Thyroid gland (tissue), 4 donors: ENCODE measurements around the gene RSAD2. TPM values are rescaled to one million over a fixed set of nuclear protein-coding genes. Genes with fewer than 3 reads are reported as not detected.
"Not testable (repeated sequence)": the region's sequence is repeated elsewhere in the genome, so short reads cannot be mapped to it uniquely, and the experiment has no call there.

Source experiments
- DNase-seq, 2 donors: peaks; one replicate each; pipeline ENCODE4 v3.0.0-alpha.2; 2019
- H3K27ac ChIP-seq, 3 donors: fragments of 200-600 bp; sonication (generic); 1 replicate in 2 of 3; 2 replicates in 1 of 3; pipeline ENCODE4 v1.5.1; 2016 to 2019; ENCODE audit warnings: mild to moderate bottlenecking in 1 of 3, moderate library complexity in 1 of 3
- H3K27me3 ChIP-seq: fragments of 200-600 bp; sonication (generic); one replicate; pipeline ENCODE4 v1.5.1; 2019
- H3K36me3 ChIP-seq, 2 donors: fragments of 200-600 bp; sonication (generic); one replicate each; pipeline ENCODE4 v1.5.1; 2016 to 2019
- H3K4me1 ChIP-seq, 2 donors: fragments of 200-600 bp; sonication (generic); one replicate each; pipeline ENCODE4 v1.5.1; 2017 to 2019
- H3K4me3 ChIP-seq, 3 donors: fragments of 200-600 bp; sonication (generic); replicated peaks in 1 of 3; 1 replicate in 2 of 3; 2 replicates in 1 of 3; pipeline ENCODE4 v1.5.1; 2016; ENCODE audit warnings: mild to moderate bottlenecking in 1 of 3
- H3K9me3 ChIP-seq: fragments of 200-600 bp; sonication (generic); one replicate; pipeline ENCODE4 v1.5.1; 2017
- CTCF ChIP-seq, 6 experiments: fragments of 200-600 bp in 3 of 6; fragments of 450-650 bp in 3 of 6; sonication (generic) in 3 of 6; IDR thresholded peaks; one replicate each; pipeline ENCODE4 v1.5.1; 2016 to 2019; ENCODE audit warnings: antibody characterized with exemption in 6 of 6, mild to moderate bottlenecking in 2 of 6, inconsistent platforms in 1 of 6, moderate library complexity in 1 of 6
- POLR2A ChIP-seq, 2 donors: fragments of 450-650 bp; IDR thresholded peaks; one replicate each; pipeline ENCODE4 v1.6.1; 2017; ENCODE audit warnings: antibody characterized with exemption in 2 of 2, mild to moderate bottlenecking in 2 of 2, moderate library complexity in 1 of 2
- WGBS, 2 donors: methylation state at CpG; one replicate each; pipeline ENCODE4 v1.1.5; 2017; 5-methylcytosine and 5-hydroxymethylcytosine counted together
- intact Hi-C: fragments of 100-400 bp; cut with DNase I; formaldehyde crosslinking; loops from one replicate; pipeline ENCODE4 v1.15.1; 2023
- total RNA-seq, 4 donors: library from RNA; depleted of rRNA; stranded (reverse); fragments of >200 nt; gene quantifications; one replicate each; pipeline ENCODE4 v1.2.3, GENCODE V29; 2016

RSAD2 gene
- total RNA-seq, 4 donors from 2014 or later = 1.5 to 4.9 (median 2.6) TPM

DNA sequence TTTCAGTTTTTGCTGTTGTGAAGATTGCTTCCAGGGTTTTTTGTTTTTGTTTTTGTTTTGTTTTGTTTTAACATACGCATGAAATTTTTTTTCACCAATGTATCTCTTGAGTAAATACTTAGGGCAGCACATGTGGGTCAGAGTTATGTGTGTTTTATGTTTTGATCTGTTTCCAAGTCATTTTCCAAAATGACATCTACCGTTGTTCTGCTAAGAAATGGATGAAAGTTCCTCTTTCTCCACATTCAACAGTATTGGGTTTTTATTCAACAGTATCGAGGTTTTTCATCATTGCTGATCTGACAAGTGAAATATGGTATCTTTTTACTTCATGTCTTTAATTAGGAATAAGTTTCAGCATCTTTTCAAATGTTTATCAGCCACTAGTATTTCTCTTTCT, 56.3 kb downstream of the RSAD2 start:
- H3K4me1 ChIP-seq = no peaks in the 10 kb centered on the region
- H3K36me3 ChIP-seq = no peaks in the 10 kb centered on the region
- H3K4me3 ChIP-seq = no peak overlapping the region
- no peaks in the 10 kb centered on the region for H3K9me3 ChIP-seq
- intact Hi-C loops = no loop called here
- H3K27ac ChIP-seq = no peak overlapping the region
- TF ChIP-seq POLR2A (IDR thresholded peaks at IDR 0.05) (no peak), CTCF (IDR thresholded peaks at IDR 0.05) (no peak)
- 89 to 91% methylated on average over 3 of the region's 3 CpGs for WGBS, 2 donors
- DNase-seq = no peak
- no peaks in the 10 kb centered on the region for H3K27me3 ChIP-seq

GRCh38 chr2:6934345-6934744, 56.8 kb downstream of the RSAD2 start:
- WGBS, 2 donors = 90% methylated on average over 1 of the region's 1 CpG
- TF ChIP-seq POLR2A (IDR thresholded peaks at IDR 0.05) (no peak), CTCF (IDR thresholded peaks at IDR 0.05) (no peak)
- DNase-seq = no peak
- Histone ChIP-seq H3K36me3 (no peaks in the 10 kb centered on the region), H3K9me3 (no peaks in the 10 kb centered on the region), H3K4me1 (no peaks in the 10 kb centered on the region), H3K27ac (no peak overlapping the region), H3K4me3 (no peak overlapping the region), H3K27me3 (no peaks in the 10 kb centered on the region)
- intact Hi-C loops = no loop called here

GRCh38 chr2:6934758-6935651, 57.4 kb downstream of the RSAD2 start:
- DNase-seq = no peak

GRCh38 chr2:6935652-6936020, 58.1 kb downstream of the RSAD2 start:
- intact Hi-C loops, H3K27me3 ChIP-seq, H3K4me3 ChIP-seq, H3K4me1 ChIP-seq, DNase-seq, H3K27ac ChIP-seq, H3K9me3 ChIP-seq, H3K36me3 ChIP-seq: not testable (repeated sequence)
- 88 to 89% methylated on average over 4 of the region's 4 CpGs for WGBS, 2 donors

More at GRCh38 chr2:6934758-6935651, 57.4 kb downstream of the RSAD2 start:
- intact Hi-C loops = no loop called here
- Histone ChIP-seq H3K27me3 (no peaks in the 10 kb centered on the region), H3K9me3 (no peaks in the 10 kb centered on the region), H3K27ac (no peak overlapping the region), H3K36me3 (no peaks in the 10 kb centered on the region), H3K4me3 (no peak overlapping the region), H3K4me1 (no peaks in the 10 kb centered on the region)
- WGBS, 2 donors = 91% methylated on average over 11 of the region's 11 CpGs
- no peak for TF ChIP-seq CTCF (IDR thresholded peaks at IDR 0.05)
- no peak for TF ChIP-seq POLR2A (IDR thresholded peaks at IDR 0.05)

DNA sequence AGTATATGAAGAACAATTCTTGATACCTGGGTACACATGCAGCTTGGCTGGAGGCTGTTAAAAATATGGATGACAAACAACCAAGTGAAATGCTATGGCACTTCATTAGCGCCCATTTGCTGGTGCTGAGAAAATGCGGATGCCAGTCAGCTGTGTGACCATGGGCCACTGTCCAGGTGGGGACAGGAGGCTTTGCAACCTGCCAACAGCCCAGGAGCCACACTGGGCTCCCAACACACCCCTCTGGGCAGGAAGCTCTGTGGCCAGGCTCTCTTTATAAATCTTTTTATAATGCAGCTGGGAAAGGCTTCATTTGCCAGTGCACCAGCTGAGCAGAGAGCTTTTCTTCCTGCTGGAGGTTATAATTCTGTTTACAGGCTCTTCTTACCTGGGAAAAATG, 59.6 kb downstream of the RSAD2 start:
- Histone ChIP-seq H3K4me1 (no peaks in the 10 kb centered on the region), H3K4me3 (no peak overlapping the region), H3K9me3 (no peaks in the 10 kb centered on the region), H3K27me3 (no peaks in the 10 kb centered on the region), H3K36me3 (no peaks in the 10 kb centered on the region), H3K27ac (no peak overlapping the region)
- intact Hi-C loops = no loop called here
- no peak for TF ChIP-seq CTCF (IDR thresholded peaks at IDR 0.05)
- TF ChIP-seq POLR2A (IDR thresholded peaks at IDR 0.05) = no peak
- WGBS, 2 donors = 95 to 100% methylated on average over 2 of the region's 2 CpGs
- DNase-seq = no peak
